Fibroblast of villous mesenchyme (primary cell): ENCODE results near the gene ZFAND3. TPM values are rescaled to one million over a fixed set of nuclear protein-coding genes. Genes with fewer than 3 reads are reported as not detected.

Experiments
- DNase-seq: peaks from one replicate; pipeline ENCODE4 v3.0.0-alpha.2; 2010; ENCODE audit warnings: low read depth
- H3K4me3 ChIP-seq: 2 replicates; pipeline ENCODE4 v1.5.1; 2011; ENCODE audit warnings: low read depth, mild to moderate bottlenecking, low read length
- CTCF ChIP-seq: IDR thresholded peaks from 2 replicates; pipeline ENCODE4 v1.5.1; 2012; ENCODE audit warnings: low read depth, mild to moderate bottlenecking, low read length; ENCODE audit not compliant: insufficient read depth
- total RNA-seq: library from RNA; depleted of rRNA; stranded (reverse); fragments of >200 nt; gene quantifications from 2 replicates; pipeline ENCODE4 v1.2.3, GENCODE V29; 2012

Gene ZFAND3
- total RNA-seq, 1 donor, result 20.3 TPM

- DNase-seq, result no peak
- no peak for TF ChIP-seq CTCF
- H3K4me3 ChIP-seq, result no peak overlapping the region
These were observed 7.5 kb downstream of the ZFAND3 start for GRCh38 chr6:37826993-37827392.

- H3K4me3 ChIP-seq, result no peak overlapping the region
- peak; percentile 23 for DNase-seq
- TF ChIP-seq CTCF, result no peak
These were observed 8.2 kb downstream of the ZFAND3 start for GRCh38 chr6:37827603-37828265.

- no peak overlapping the region for H3K4me3 ChIP-seq
- no peak for TF ChIP-seq CTCF
- no peak for DNase-seq
These were observed 10.7 kb downstream of the ZFAND3 start for GRCh38 chr6:37830225-37830624.

- TF ChIP-seq CTCF, result no peak
- no peak for DNase-seq
- H3K4me3 ChIP-seq, result no peak overlapping the region
These were observed 11.9 kb downstream of the ZFAND3 start for GRCh38 chr6:37831457-37831856.

- DNase-seq, result no peak
- no peak overlapping the region for H3K4me3 ChIP-seq
- no peak for TF ChIP-seq CTCF
These were observed 16.4 kb downstream of the ZFAND3 start for GRCh38 chr6:37835923-37836322.

- DNase-seq, result peak; percentile 58
- H3K4me3 ChIP-seq, result no peak overlapping the region
- no peak for TF ChIP-seq CTCF
These were observed 18.8 kb downstream of the ZFAND3 start for GRCh38 chr6:37838219-37838921.
